Endothelial cell (in vitro differentiated cells): Measurements from ENCODE around the gene STK10. TPM values are rescaled to one million over a fixed set of nuclear protein-coding genes. Genes with fewer than 3 reads are reported as not detected.
"Not testable (repeated sequence)": the region's sequence is repeated elsewhere in the genome, so short reads cannot be mapped to it uniquely, and the experiment has no call there.

ENCODE experiments used
- DNase-seq: peaks from one replicate; pipeline ENCODE4 v3.0.0; 2021; ENCODE audit warnings: low spot score
- H3K27ac Mint-ChIP-seq: one replicate; pipeline ENCODE4 v1.8.0; 2021; ENCODE audit warnings: mixed read lengths, inconsistent platforms; ENCODE audit not compliant: unreplicated experiment
- H3K27me3 Mint-ChIP-seq: one replicate; pipeline ENCODE4 v1.8.0; 2021; ENCODE audit warnings: mild to moderate bottlenecking, moderate library complexity, mixed read lengths, inconsistent platforms; ENCODE audit not compliant: unreplicated experiment
- H3K36me3 Mint-ChIP-seq: one replicate; pipeline ENCODE4 v1.8.0; 2021; ENCODE audit warnings: mild to moderate bottlenecking, low read depth, mixed read lengths, inconsistent platforms; ENCODE audit not compliant: unreplicated experiment
- H3K4me1 Mint-ChIP-seq: one replicate; pipeline ENCODE4 v1.8.0; 2021; ENCODE audit warnings: mild to moderate bottlenecking, mixed read lengths, inconsistent platforms; ENCODE audit not compliant: unreplicated experiment
- H3K4me3 Mint-ChIP-seq: one replicate; pipeline ENCODE4 v1.8.0; 2021; ENCODE audit warnings: mild to moderate bottlenecking, mixed read lengths, inconsistent platforms; ENCODE audit not compliant: unreplicated experiment
- H3K9me3 Mint-ChIP-seq: one replicate; pipeline ENCODE4 v1.8.0; 2021; ENCODE audit warnings: mixed read lengths, inconsistent platforms; ENCODE audit not compliant: unreplicated experiment
- CTCF ChIP-seq: fragments of 200-600 bp; sonication (generic); IDR thresholded peaks from one replicate; pipeline ENCODE4 v1.5.0; 2021; ENCODE audit warnings: antibody characterized with exemption; ENCODE audit not compliant: unreplicated experiment
- total RNA-seq: library from RNA; stranded (reverse); fragmentation: NEBNext Ultra II Directional; extraction: Animal tissue kit (Norgen Biotek cat#: 25700); gene quantifications from one replicate; pipeline ENCODE4 v1.2.1, GENCODE V29; 2021; ENCODE audit not compliant: unreplicated experiment

The STK10 gene
- total RNA-seq, 1 donor from 2014 or later = 69.3 TPM

GRCh38 chr5:172153695-172154094, 34.3 kb downstream of the STK10 start:
- peaks cover 5% of the 10 kb centered on the region for H3K27me3 Mint-ChIP-seq
- H3K36me3 Mint-ChIP-seq = peaks cover 53% of the 10 kb centered on the region
- no peak for DNase-seq
- no peak overlapping the region for H3K4me3 Mint-ChIP-seq
- peaks cover 9% of the 10 kb centered on the region for H3K4me1 Mint-ChIP-seq
- TF ChIP-seq CTCF = no peak
- no peak overlapping the region for H3K27ac Mint-ChIP-seq
- H3K9me3 Mint-ChIP-seq = no peaks in the 10 kb centered on the region

- Mint-ChIP-seq H3K27ac (peak overlapping the region; percentile 13), H3K9me3 (no peaks in the 10 kb centered on the region), H3K4me1 (peaks cover 13% of the 10 kb centered on the region), H3K36me3 (peaks cover 46% of the 10 kb centered on the region), H3K27me3 (peaks cover 3% of the 10 kb centered on the region), H3K4me3 (peak overlapping the region; percentile 11)
- DNase-seq = no peak
- no peak for TF ChIP-seq CTCF
These were observed 36.3 kb downstream of the STK10 start for GRCh38 chr5:172151661-172152210.

- no peak for TF ChIP-seq CTCF
- no peak overlapping the region for H3K4me3 Mint-ChIP-seq
- no peak overlapping the region for H3K27ac Mint-ChIP-seq
- peaks cover 6% of the 10 kb centered on the region for H3K27me3 Mint-ChIP-seq
- peaks cover 22% of the 10 kb centered on the region for H3K4me1 Mint-ChIP-seq
- H3K36me3 Mint-ChIP-seq = peaks cover 47% of the 10 kb centered on the region
- DNase-seq = no peak
- no peaks in the 10 kb centered on the region for H3K9me3 Mint-ChIP-seq
These were observed 37.3 kb downstream of the STK10 start for GRCh38 chr5:172150514-172151425.

GRCh38 chr5:172149481-172149880, 38.5 kb downstream of the STK10 start:
- H3K9me3 Mint-ChIP-seq, H3K27ac Mint-ChIP-seq, H3K27me3 Mint-ChIP-seq, DNase-seq, H3K4me3 Mint-ChIP-seq: not testable (repeated sequence)
- peaks cover 40% of the 10 kb centered on the region for H3K36me3 Mint-ChIP-seq
- H3K4me1 Mint-ChIP-seq = peaks cover 26% of the 10 kb centered on the region

- Mint-ChIP-seq H3K4me1 (peaks cover 29% of the 10 kb centered on the region), H3K9me3 (no peaks in the 10 kb centered on the region), H3K36me3 (peaks cover 36% of the 10 kb centered on the region), H3K27ac (no peak overlapping the region), H3K27me3 (peaks cover 6% of the 10 kb centered on the region), H3K4me3 (no peak overlapping the region)
- no peak for DNase-seq
- no peak for TF ChIP-seq CTCF
These were observed 39.0 kb downstream of the STK10 start for GRCh38 chr5:172149073-172149472.
